ENCODE data around the gene PCSK5.
A peak's percentile ranks its signal among the peaks of the same experiment; 100 is the strongest.
"Not testable (repeated sequence)": the region's sequence is repeated elsewhere in the genome, so short reads cannot be mapped to it uniquely, and the experiment has no call there.

PCSK5 gene

GRCh38 chr9:75868526-75868925, 21.9 kb upstream of the PCSK5 start:
- H3K9me3 ChIP-seq (ENCODE audit: insufficient read depth, low read depth, low read length); H3K36me3 ChIP-seq (ENCODE audit: insufficient read depth, low read depth, low read length); H3K9ac ChIP-seq (ENCODE audit: low read depth, low read length); H3K4me1 ChIP-seq (ENCODE audit: insufficient read depth, low read length); H3K4me3 ChIP-seq (ENCODE audit: low read length); H3K27ac ChIP-seq (ENCODE audit: low read length); H3K27me3 ChIP-seq (ENCODE audit: insufficient read depth, low read length): not testable (repeated sequence)

DNA sequence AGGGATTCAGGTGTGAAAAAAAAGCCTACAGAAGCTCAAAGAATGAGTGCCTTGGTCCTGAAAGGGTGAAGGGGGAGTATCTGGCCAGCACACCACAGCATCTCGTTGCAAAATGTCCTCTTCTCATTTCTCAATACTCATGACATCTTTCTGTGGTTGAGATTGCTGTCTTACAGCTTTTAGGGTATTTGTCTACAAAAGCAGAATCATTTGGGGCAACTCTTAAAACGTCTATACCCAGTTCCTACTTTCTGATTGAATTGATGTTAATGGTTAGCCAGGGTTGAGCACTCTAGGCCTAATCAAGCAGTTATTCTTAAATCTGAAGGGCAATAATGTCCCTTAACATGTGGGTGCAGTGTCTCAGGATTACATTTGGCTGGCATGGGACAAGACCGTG, 21.2 kb upstream of the PCSK5 start:
- no peak overlapping the region for H3K9ac ChIP-seq (ENCODE audit: low read depth, low read length)
- H3K36me3 ChIP-seq (ENCODE audit: insufficient read depth, low read depth, low read length) = no peaks in the 10 kb centered on the region
- no peaks in the 10 kb centered on the region for H3K9me3 ChIP-seq (ENCODE audit: insufficient read depth, low read depth, low read length)
- H3K27me3 ChIP-seq (ENCODE audit: insufficient read depth, low read length) = no peaks in the 10 kb centered on the region
- H3K4me1 ChIP-seq (ENCODE audit: insufficient read depth, low read length) = no peaks in the 10 kb centered on the region
- H3K27ac ChIP-seq (ENCODE audit: low read length) = no peak overlapping the region
- H3K4me3 ChIP-seq (ENCODE audit: low read length) = no peak overlapping the region

DNA sequence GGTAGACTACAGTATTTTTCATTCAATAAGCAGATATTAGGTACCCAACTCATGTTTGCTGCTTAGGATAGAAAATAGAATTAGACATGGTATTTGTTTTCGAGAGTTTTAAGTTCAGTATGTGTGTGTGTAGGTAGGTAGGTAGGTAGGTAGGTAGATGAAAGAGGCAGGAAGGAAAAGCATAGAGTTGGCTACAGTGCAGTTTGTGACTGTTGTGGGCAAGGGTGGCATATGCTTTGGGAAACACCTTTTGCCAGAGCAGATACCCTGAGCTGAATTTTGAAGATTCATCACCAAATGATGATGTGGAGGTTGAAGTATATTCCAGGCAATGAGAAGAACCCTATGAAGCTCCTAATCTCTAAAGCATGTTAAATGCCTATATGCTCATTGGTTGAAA, 20.0 kb upstream of the PCSK5 start:
- Histone ChIP-seq H3K9me3 (ENCODE audit: insufficient read depth, low read depth, low read length) (no peaks in the 10 kb centered on the region), H3K27me3 (ENCODE audit: insufficient read depth, low read length) (no peaks in the 10 kb centered on the region), H3K4me3 (ENCODE audit: low read length) (no peak overlapping the region), H3K9ac (ENCODE audit: low read depth, low read length) (no peak overlapping the region), H3K36me3 (ENCODE audit: insufficient read depth, low read depth, low read length) (no peaks in the 10 kb centered on the region), H3K27ac (ENCODE audit: low read length) (no peak overlapping the region), H3K4me1 (ENCODE audit: insufficient read depth, low read length) (no peaks in the 10 kb centered on the region)

- no peaks in the 10 kb centered on the region for H3K36me3 ChIP-seq (ENCODE audit: insufficient read depth, low read depth, low read length)
- H3K27ac ChIP-seq (ENCODE audit: low read length) = no peak overlapping the region
- H3K9ac ChIP-seq (ENCODE audit: low read depth, low read length) = no peak overlapping the region
Measured at GRCh38 chr9:75871624-75872023, 18.8 kb upstream of the PCSK5 start.

GRCh38 chr9:75873712-75874111, 16.8 kb upstream of the PCSK5 start:
- Histone ChIP-seq H3K4me1 (ENCODE audit: insufficient read depth, low read length) (no peaks in the 10 kb centered on the region), H3K4me3 (ENCODE audit: low read length) (no peak overlapping the region), H3K36me3 (ENCODE audit: insufficient read depth, low read depth, low read length) (no peaks in the 10 kb centered on the region), H3K9ac (ENCODE audit: low read depth, low read length) (no peak overlapping the region), H3K9me3 (ENCODE audit: insufficient read depth, low read depth, low read length) (no peaks in the 10 kb centered on the region), H3K27ac (ENCODE audit: low read length) (no peak overlapping the region), H3K27me3 (ENCODE audit: insufficient read depth, low read length) (no peaks in the 10 kb centered on the region)

More at GRCh38 chr9:75871624-75872023, 18.8 kb upstream of the PCSK5 start:
- no peaks in the 10 kb centered on the region for H3K9me3 ChIP-seq (ENCODE audit: insufficient read depth, low read depth, low read length)
- H3K4me1 ChIP-seq (ENCODE audit: insufficient read depth, low read length) = no peaks in the 10 kb centered on the region
- H3K27me3 ChIP-seq (ENCODE audit: insufficient read depth, low read length) = no peaks in the 10 kb centered on the region
- no peak overlapping the region for H3K4me3 ChIP-seq (ENCODE audit: low read length)

DNA sequence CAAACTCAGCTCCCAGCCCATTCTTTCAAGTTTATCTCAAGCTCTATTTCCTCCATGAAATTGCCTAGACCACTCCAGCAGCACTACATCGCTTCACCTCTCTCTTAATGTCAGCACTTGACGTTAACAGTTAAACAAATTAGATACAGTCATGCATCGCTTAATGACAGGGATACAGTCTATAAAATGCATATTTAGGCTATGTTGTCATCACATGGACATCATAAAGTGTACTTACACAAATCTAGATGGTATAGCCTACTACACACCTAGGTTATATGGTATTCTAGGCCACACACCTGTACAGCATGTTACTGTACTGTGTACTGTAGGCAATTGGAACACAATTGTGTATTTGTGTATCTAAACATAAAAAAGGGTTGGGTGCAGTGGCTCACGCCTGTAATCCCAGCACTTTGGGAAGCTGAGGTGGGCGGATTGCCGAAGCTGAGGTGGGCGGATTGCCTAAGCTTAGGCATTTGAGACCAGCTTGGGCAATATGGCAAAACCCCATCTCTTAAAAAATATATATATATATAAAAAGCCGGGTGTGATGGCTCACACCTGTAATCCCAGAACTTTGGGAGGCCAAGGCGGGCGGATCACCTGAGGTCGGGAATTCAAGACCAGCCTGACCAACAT, 13.4 kb upstream of the PCSK5 start:
- H3K9ac ChIP-seq (ENCODE audit: low read depth, low read length) = no peak overlapping the region
- no peaks in the 10 kb centered on the region for H3K36me3 ChIP-seq (ENCODE audit: insufficient read depth, low read depth, low read length)
- no peaks in the 10 kb centered on the region for H3K27me3 ChIP-seq (ENCODE audit: insufficient read depth, low read length)
- H3K27ac ChIP-seq (ENCODE audit: low read length) = no peak overlapping the region
- no peaks in the 10 kb centered on the region for H3K9me3 ChIP-seq (ENCODE audit: insufficient read depth, low read depth, low read length)
- peaks cover 10% of the 10 kb centered on the region; the same call in 1 of the 2 replicates for H3K4me1 ChIP-seq (ENCODE audit: insufficient read depth, low read length)
- H3K4me3 ChIP-seq (ENCODE audit: low read length) = no peak overlapping the region

DNA sequence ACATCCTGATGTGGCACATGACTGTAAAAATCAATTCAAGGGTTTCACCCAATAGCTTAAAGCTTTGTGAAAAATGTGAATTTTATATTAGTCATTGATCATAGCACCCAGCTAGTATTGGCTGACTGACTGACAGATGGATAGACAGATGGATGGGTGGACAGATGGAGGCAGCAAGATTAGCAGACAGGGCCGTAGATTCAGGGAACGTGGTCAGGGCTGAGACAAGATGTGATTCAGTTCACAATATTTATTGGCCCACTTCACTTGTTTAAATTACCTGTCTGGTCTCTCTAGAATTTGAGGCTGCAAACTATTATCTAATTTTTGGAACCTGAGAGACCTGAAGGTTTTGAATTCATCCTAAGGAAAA, 12.0 kb upstream of the PCSK5 start:
- Histone ChIP-seq H3K4me1 (ENCODE audit: insufficient read depth, low read length) (peaks cover 10% of the 10 kb centered on the region; the same call in 1 of the 2 replicates), H3K27ac (ENCODE audit: low read length) (no peak overlapping the region), H3K27me3 (ENCODE audit: insufficient read depth, low read length) (no peaks in the 10 kb centered on the region), H3K9ac (ENCODE audit: low read depth, low read length) (no peak overlapping the region), H3K36me3 (ENCODE audit: insufficient read depth, low read depth, low read length) (no peaks in the 10 kb centered on the region), H3K9me3 (ENCODE audit: insufficient read depth, low read depth, low read length) (no peaks in the 10 kb centered on the region), H3K4me3 (ENCODE audit: low read length) (no peak overlapping the region)

GRCh38 chr9:75880618-75881017, 9.9 kb upstream of the PCSK5 start:
- H3K9me3 ChIP-seq (ENCODE audit: insufficient read depth, low read depth, low read length) = no peaks in the 10 kb centered on the region
- H3K4me1 ChIP-seq (ENCODE audit: insufficient read depth, low read length) = peaks cover 10% of the 10 kb centered on the region; the same call in 1 of the 2 replicates
- no peaks in the 10 kb centered on the region for H3K36me3 ChIP-seq (ENCODE audit: insufficient read depth, low read depth, low read length)
- H3K9ac ChIP-seq (ENCODE audit: low read depth, low read length) = no peak overlapping the region
- no peaks in the 10 kb centered on the region for H3K27me3 ChIP-seq (ENCODE audit: insufficient read depth, low read length)
- H3K27ac ChIP-seq (ENCODE audit: low read length) = no peak overlapping the region
- no peak overlapping the region for H3K4me3 ChIP-seq (ENCODE audit: low read length)

DNA sequence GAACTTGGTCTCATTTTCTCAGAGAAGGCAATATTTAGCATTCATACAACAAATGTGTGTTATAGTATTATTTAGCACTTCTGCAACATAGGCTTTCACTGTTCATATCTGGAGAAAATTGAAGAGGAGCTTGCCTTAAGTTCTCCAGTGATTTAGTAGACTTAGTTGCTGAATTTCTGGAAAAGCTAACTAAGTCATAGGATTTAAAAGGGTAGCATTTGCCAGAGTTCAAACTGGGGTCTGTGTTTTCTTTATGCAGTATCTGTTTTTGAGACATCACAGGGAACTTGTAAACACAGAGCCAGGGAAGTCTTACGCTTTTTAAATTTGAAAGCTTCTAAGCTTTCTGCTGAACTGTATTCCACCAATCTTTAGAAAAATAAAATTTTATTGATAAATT, 8.7 kb upstream of the PCSK5 start:
- no peaks in the 10 kb centered on the region for H3K36me3 ChIP-seq (ENCODE audit: insufficient read depth, low read depth, low read length)
- H3K4me1 ChIP-seq (ENCODE audit: insufficient read depth, low read length) = peaks cover 10% of the 10 kb centered on the region; the same call in 1 of the 2 replicates
- no peaks in the 10 kb centered on the region for H3K9me3 ChIP-seq (ENCODE audit: insufficient read depth, low read depth, low read length)
- no peak overlapping the region for H3K27ac ChIP-seq (ENCODE audit: low read length)
- no peaks in the 10 kb centered on the region for H3K27me3 ChIP-seq (ENCODE audit: insufficient read depth, low read length)
- no peak overlapping the region for H3K4me3 ChIP-seq (ENCODE audit: low read length)
- H3K9ac ChIP-seq (ENCODE audit: low read depth, low read length) = no peak overlapping the region

DNA sequence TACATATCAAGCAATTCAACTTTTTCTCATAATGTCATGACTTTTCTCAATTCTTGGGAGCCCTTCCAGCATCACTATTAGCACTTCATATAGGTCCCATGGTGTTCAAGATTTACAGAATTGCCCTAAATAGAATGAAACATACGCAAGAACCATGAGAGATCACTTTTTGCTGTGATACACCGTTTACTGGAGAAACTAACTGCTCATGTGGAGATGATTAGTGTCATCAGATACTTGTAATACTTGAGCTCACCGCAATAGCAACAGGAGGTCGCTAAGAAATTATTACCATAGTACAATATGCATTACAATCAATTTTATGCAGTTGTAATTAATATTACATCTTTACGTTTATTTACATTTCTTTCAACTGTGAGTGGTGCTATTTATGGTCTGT, 4.8 kb upstream of the PCSK5 start:
- Histone ChIP-seq H3K9ac (ENCODE audit: low read depth, low read length) (no peak overlapping the region), H3K9me3 (ENCODE audit: insufficient read depth, low read depth, low read length) (no peaks in the 10 kb centered on the region), H3K4me3 (ENCODE audit: low read length) (no peak overlapping the region), H3K36me3 (ENCODE audit: insufficient read depth, low read depth, low read length) (no peaks in the 10 kb centered on the region), H3K27me3 (ENCODE audit: insufficient read depth, low read length) (peaks cover 20% of the 10 kb centered on the region), H3K4me1 (ENCODE audit: insufficient read depth, low read length) (peaks cover under 1% of the 10 kb centered on the region; the same call in 1 of the 2 replicates), H3K27ac (ENCODE audit: low read length) (no peak overlapping the region)

- Histone ChIP-seq H3K4me1 (ENCODE audit: insufficient read depth, low read length) (peaks cover 17% of the 10 kb centered on the region), H3K27me3 (ENCODE audit: insufficient read depth, low read length) (peaks cover 52% of the 10 kb centered on the region), H3K27ac (ENCODE audit: low read length) (no peak overlapping the region), H3K4me3 (ENCODE audit: low read length) (peak overlapping the region; percentile 82), H3K9me3 (ENCODE audit: insufficient read depth, low read depth, low read length) (no peaks in the 10 kb centered on the region), H3K36me3 (ENCODE audit: insufficient read depth, low read depth, low read length) (no peaks in the 10 kb centered on the region), H3K9ac (ENCODE audit: low read depth, low read length) (peak overlapping the region; percentile 63; the same call in 1 of the 2 replicates)
Measured at GRCh38 chr9:75889577-75889976, 896 bp upstream of the PCSK5 start.

DNA sequence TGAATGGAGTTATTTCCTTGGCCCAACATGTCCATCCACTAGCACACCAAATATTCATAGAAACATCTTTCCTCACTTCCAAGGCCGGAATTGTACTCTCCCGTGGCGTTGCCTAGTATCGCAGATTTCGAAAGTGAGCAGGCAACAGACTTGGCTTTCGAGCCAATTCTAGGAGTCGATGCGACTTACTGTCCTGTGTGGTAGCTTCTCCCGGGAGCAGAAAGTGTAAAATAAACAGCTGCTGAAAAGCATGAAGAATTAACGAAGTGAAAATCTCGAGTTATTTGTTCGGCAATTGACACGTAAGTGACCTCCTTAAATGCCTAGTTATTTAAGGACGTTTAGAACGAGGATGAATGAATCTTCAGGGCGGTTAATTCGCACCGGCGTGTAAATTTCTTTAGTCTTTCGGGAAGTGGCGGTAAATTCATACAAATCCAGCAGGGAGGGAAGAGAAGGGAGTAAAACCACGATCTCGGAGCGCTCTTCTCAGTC, 449 bp upstream of the PCSK5 start:
- H3K36me3 ChIP-seq (ENCODE audit: insufficient read depth, low read depth, low read length) = no peaks in the 10 kb centered on the region
- H3K9me3 ChIP-seq (ENCODE audit: insufficient read depth, low read depth, low read length) = no peaks in the 10 kb centered on the region
- no peak overlapping the region for H3K27ac ChIP-seq (ENCODE audit: low read length)
- H3K4me1 ChIP-seq (ENCODE audit: insufficient read depth, low read length) = peaks cover 21% of the 10 kb centered on the region
- H3K9ac ChIP-seq (ENCODE audit: low read depth, low read length) = peak overlapping the region; percentile 63; the same call in 1 of the 2 replicates
- H3K27me3 ChIP-seq (ENCODE audit: insufficient read depth, low read length) = peaks cover 52% of the 10 kb centered on the region
- H3K4me3 ChIP-seq (ENCODE audit: low read length) = peak overlapping the region; percentile 82
